ENCODE data around the gene TRIM50.
A peak's percentile ranks its signal among the peaks of the same experiment; 100 is the strongest.
"Not testable (repeated sequence)": the region's sequence is repeated elsewhere in the genome, so short reads cannot be mapped to it uniquely, and the experiment has no call there.

The TRIM50 gene

DNA sequence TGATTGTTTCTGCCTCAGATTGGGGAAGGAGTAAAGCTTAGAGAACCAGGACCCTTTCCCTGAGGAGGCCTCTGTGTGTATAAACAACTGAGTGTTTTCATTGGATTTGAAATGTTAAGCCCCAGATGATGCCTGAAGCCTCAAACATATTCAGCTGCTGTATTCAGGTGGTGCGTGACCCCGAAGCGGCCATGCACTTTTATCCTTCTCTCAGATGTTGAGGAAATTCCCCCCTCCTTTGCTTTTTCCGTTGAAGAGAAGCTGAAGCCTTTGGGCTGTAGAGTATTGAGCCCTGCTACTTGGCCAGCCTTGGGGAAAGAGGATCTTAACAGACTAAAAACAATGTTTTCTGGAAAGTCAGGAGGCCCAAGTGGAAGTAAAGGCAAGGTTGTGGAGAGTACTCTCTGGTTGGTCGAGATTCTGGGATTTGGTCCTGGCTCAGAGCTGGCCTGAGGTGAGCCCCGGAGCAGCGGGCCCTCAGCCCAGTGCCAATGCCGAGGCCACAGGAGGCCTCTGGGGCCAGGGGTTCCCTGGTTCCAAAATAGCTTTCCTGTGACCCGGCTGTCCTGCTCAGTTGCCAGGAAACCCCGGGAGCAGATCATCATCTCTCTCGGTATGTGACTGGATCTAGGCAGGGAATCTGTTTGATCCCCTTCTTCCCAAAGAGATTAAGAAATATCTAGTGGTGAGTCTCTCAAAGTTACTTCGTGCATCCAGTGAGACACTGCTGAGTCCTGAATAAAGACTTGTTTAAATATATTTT, 22.6 kb upstream of the TRIM50 start:
- DNase-seq (ENCODE audit: low spot score): no peak

DNA sequence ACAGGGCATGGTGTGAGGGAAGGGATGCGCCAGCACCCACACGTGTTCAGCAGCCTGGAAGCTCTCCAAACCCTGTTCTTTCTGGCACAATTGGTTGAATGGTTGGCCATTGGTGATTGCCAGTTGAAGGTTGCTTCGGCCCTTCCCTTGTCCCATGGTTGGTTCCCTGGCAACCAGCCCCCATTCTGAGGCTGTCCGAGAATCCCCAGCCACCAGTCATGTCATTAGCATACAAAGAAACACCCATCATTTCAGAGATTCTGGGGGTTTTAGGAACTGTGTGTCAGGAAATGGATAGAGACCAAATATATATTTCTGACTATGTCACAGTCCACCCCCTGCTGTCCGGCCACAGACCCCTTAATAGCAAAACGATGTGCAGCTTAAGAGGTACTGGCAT, 21.9 kb upstream of the TRIM50 start:
- DNase-seq (ENCODE audit: low spot score): no peak

- no peak for DNase-seq (ENCODE audit: low spot score)
Observed at GRCh38 chr7:73345951-73346350, 18.1 kb upstream of the TRIM50 start.

DNA sequence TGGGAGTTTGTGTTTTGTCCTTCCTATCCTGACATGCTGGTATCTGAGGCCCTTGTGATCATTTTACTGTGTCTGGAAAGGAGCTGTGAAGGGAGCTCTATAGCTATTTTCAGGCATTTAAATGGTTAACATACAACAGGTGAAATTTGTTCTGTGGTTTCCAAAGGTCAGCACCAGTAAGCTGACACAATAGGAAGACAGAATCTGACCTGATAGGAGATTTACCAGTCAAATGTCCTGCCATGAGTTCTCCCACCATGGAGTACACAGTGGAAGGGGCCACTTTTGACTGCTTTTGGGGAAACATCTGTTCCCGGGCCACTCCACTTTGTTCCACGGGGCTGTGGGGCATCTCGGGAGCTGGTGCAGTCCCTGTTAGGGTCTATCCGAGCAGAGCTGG, 17.7 kb upstream of the TRIM50 start:
- DNase-seq (ENCODE audit: low spot score): no peak

DNA sequence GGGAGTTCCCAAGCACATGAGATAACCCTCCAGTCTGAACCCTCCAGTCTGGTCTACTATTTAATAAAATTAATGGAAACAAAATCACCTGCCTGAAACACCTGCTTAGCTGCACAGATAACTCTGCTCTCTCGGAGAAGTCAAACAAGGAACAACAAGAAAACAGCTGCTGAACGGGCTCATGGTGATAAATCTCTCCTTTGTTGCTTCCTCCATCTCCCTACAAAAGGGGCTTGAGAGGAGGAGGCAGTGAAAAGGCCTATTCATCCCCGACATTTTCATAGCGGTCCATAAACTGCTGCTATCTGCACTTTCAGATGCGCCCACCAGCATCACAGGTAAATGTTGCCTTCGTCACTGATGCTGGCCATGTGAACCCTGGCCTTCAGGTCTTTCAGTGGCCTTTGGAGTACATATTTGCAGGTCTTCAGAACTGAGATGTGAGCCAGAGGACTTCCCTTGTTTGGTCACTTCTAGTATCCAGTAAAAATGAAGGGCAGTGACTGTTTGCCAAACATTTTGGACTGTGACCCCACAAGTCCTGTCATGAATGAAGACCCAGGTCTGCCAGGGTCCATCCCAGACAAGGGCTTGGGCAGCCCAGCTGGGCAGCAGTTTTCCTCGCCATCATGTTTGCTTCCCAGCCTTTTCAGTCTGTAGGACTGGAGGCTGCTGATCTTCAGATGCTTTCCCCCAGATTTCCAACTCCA, 15.9 kb upstream of the TRIM50 start:
- DNase-seq (ENCODE audit: low spot score): peak; percentile 63

GRCh38 chr7:73342645-73343044, 14.8 kb upstream of the TRIM50 start:
- DNase-seq (ENCODE audit: low spot score): peak; percentile 73

- no peak for DNase-seq (ENCODE audit: low spot score)
Observed at GRCh38 chr7:73341877-73342276, 14.0 kb upstream of the TRIM50 start.

GRCh38 chr7:73340514-73340913, 12.6 kb upstream of the TRIM50 start:
- DNase-seq (ENCODE audit: low spot score): no peak

DNA sequence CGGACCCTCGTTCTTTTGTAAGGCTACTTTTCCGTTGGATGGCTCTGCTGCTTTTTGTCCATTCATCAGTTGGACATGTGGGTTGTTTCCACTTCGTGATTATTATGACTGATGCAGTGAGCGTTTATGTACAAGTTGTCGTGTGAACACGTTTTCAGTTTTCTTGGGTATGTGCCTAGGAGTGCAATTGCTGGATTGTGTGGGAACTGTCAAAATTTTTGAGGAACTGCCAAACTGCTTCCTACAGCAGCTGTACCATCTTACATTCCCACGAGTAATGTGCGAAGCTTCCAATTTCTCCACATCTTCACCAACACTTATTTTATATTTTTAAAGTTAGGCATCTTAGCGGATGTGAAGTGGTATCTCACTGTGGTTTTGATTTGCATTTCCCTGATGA, 10.4 kb upstream of the TRIM50 start:
- no peak for DNase-seq (ENCODE audit: low spot score)

DNA sequence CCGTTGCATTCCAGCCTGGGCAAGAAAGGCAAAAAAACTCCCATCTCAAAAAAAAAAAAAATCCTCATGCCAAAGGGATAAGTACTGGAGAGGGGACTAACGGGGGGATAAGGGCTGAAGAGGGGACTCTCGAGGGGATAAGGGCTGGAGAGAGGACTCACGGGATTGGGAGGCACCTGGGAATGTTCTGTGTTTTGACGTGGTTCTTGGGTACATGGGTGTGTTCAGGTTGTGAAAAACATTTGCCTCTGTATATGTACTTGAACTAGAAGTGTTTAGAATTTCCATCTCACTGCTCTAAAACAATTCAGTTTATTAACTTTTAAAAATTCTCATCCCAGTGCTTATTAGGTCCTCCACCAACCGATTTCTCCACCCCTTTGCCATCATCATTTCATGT, 4.6 kb upstream of the TRIM50 start:
- no peak for DNase-seq (ENCODE audit: low spot score)

GRCh38 chr7:73330772-73331171, 2.9 kb upstream of the TRIM50 start:
- no peak for DNase-seq (ENCODE audit: low spot score)

GRCh38 chr7:73329861-73330581, 2.1 kb upstream of the TRIM50 start:
- peak; percentile 17 for DNase-seq (ENCODE audit: low spot score)

- DNase-seq (ENCODE audit: low spot score): no peak
Observed at GRCh38 chr7:73328696-73329095, 814 bp upstream of the TRIM50 start.

DNA sequence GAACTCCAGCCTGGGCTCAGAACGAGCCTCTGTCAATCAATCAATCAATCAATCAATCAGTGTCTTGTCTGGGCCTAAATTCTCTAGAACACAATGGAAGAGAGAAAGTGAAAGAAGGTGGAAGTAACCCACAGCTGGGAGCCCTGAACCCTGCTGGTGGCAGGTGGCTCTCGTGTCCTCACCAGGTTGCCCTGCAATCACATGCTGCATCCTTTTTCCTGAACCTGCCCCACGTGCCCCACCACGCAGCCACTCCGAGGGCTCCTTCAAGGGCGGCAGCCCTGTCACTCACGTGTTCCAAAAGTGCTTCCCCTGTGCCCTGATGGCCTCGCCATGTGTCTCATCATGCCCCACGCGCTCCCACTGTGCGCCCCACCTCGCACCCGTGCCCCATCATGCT, 433 bp downstream of the TRIM50 start:
- not testable (repeated sequence) for DNase-seq (ENCODE audit: low spot score)

DNA sequence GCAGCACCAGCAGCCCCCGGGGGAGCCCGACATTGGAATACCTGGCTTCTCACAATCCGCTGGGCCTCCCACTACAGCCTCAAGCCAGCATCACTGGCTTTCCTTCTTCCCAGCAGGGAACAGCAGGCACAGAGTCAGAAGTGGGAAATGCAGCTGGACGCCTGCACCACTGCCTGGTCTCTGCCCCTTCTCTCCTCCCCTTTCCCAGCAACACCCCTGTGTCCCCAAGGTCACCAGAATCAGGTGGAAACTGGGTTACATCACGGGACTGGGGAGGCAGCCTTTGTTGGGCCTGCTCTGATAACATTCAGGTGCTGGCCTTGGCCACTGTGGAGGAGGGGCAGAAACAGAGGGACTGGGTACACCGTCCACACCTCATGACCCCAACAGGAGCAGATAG, 2.5 kb downstream of the TRIM50 start:
- DNase-seq (ENCODE audit: low spot score): not testable (repeated sequence)

DNA sequence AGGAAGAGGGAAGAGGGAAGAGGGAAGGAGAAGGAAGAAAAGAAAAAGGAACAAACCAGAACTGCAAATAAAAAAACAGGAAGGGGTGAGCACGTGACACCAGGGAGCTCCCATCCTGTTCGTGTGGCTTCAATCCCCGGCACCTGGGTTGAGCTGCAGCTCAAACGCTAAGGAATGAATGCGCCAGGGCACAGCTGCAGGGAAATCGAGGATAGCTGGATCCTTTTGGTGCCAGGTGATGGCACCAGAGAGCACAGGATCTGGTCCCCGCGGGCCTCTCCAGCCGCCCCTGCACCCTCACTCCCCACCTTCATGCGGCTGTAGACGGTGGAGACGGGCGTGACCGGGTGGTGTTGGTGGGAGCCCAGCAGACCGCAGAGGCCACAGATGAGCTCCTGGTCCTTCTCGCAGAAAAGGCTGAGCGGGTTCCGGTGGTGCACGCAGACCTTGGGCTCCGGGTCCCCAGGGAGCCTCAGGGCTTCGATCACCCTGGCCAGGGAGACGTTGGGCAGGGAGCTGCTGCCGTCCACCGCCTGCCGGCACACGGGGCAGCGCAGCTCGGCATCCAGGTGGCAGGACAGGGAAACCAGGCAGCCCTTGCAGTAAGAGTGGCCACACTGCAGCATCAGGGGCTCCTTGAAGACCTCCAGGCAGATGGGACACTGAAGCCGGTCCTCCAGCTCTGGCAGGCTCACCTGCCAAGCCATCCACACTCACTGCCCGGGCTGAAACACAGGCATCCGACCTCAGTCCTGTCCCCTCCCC, 3.6 kb downstream of the TRIM50 start:
- DNase-seq (ENCODE audit: low spot score): peak; percentile 54

DNA sequence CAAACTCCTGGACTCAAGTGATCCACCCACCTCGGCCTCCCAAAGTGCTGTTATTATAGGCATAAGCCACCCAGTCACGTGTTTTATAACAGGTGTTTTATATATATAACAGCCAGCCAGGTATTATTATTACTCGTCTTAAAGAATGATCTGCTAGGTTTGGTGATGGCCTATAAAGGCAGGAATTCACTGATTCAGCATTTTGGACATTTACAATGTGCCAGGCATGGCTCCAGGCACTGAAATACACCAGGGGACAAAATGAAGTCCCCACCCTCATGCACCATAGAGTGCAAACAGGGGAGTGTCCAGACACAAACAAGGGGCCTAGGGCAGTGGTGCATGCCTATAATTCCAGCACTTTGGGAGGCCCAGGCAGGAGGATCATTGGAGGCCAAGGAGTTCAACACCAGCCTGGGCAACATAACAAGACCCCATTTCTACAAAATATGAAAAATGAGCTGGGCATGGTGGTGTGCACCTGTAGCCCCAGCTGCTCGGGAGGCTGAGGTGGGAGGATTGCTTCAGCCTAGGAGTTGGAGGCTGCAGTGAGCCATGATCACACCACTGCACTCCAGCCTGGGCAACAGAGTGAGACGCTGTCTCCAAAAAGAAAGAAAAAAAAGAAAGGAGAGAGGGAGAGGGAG, 4.3 kb downstream of the TRIM50 start:
- not testable (repeated sequence) for DNase-seq (ENCODE audit: low spot score)

DNA sequence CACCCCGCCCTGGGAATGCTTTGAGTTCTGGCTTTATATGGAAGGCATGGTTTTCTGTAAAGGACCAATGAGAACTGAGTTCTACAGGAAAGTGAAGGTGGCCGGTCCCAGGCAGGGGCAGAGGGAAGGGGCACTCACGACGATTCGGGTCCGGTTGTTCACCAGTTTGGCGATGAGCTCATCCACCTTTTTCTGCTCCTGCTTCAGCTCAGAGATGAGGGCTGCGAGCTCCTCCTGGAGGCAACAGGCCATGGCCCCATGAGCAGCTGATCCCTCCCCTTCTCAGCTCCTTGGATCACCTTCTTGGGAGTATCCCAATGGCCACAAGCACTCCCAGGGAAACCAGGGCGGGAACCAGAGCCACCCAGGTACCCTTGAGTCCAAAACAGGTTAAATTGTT, 7.9 kb downstream of the TRIM50 start:
- DNase-seq (ENCODE audit: low spot score): not testable (repeated sequence)

DNA sequence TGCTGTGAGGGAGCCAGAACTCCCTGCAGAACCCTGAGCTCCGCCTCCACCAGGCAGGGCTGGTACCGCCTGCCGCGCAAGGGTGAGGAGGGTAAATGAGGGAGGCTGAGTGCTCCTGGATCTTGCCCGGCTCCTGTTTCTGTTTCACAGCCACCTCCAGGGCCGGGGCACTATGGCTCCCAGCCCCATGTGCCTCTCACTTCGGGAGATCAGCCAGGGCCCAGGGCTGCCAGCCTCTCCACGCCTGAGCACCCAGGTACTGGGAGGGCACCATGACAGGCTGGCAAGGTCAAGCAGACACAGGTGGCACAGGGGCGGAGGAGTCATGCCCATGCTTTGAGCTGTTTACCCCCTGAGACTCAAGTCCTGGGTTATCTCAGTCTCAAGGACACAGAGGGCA, 8.3 kb downstream of the TRIM50 start:
- not testable (repeated sequence) for DNase-seq (ENCODE audit: low spot score)

DNA sequence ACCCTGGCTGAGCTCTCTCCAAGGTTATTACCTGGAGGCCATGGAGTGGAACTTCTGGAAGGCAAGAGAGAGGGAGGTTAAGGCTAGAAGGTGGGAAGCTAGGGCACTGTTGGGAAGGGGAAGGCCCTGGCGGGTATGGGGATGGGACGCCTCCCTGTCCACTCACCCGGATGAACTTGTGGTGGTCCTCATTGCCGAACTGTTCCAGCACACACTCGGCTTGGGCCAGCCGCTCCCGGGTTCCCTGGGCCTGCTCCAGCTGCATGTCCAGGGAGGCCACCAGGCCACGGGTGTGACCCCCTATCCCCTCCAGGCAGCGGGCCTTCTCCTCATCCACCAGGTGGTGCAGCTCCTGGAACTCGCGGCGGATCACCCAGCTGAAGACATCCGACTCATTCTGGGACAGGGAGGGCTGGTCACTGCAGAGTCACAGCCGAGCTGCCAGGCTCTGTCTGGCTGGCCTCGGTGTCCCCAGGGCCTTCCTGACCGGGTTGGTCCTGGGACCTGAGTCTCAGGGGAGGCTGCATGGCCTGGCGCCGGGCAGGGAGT, 9.2 kb downstream of the TRIM50 start:
- DNase-seq (ENCODE audit: low spot score): not testable (repeated sequence)

GRCh38 chr7:73316521-73316920, 11.4 kb downstream of the TRIM50 start:
- DNase-seq (ENCODE audit: low spot score): no peak
